ENCODE data around the gene SRGAP3.

DNA sequence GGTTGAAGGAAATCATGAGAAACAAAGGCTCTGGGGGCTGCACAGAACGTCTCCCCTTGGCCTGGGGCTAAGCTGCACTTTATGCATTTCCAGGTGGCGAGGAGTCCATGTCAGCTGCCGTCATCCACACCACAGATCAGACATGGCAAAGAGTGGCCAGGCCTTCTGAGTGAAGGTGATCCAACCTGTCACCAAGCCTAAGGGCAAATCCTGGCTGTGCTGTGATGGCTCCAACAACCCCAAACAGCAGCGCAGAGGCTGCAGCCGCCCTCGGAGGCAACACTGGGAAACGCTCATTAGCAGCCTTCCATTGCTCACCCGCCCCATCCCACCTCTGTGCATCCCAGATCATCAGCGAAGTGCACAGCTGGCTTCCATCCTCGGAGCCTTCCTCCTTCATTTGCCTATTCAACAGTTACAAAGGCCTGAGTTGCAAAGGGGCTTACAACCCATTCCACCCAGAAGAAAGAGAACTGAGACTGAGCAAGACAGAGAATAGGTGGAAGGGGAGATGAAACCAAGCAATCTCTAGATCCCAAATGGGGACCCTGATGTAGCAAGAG, 55.7 kb downstream of the SRGAP3 start:
- TF ChIP-seq CREM (CRISPR knock-in tag; IDR thresholded peaks at IDR 0.05) (no peak), NFATC4 (CRISPR knock-in tag; IDR thresholded peaks at IDR 0.05) (no peak), FOXJ3 (CRISPR knock-in tag; IDR thresholded peaks at IDR 0.05; ENCODE audit: borderline replicate concordance) (no peak), ZNF317 (CRISPR knock-in tag; IDR thresholded peaks at IDR 0.05; ENCODE audit: borderline replicate concordance, low read depth) (no peak)
- TF ChIP-seq, protein P1, sequence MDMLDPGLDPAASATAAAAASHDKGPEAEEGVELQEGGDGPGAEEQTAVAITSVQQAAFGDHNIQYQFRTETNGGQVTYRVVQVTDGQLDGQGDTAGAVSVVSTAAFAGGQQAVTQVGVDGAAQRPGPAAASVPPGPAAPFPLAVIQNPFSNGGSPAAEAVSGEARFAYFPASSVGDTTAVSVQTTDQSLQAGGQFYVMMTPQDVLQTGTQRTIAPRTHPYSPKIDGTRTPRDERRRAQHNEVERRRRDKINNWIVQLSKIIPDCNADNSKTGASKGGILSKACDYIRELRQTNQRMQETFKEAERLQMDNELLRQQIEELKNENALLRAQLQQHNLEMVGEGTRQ (CRISPR knock-in tag; IDR thresholded peaks at IDR 0.05), result no peak
- TF ChIP-seq, protein P2, sequence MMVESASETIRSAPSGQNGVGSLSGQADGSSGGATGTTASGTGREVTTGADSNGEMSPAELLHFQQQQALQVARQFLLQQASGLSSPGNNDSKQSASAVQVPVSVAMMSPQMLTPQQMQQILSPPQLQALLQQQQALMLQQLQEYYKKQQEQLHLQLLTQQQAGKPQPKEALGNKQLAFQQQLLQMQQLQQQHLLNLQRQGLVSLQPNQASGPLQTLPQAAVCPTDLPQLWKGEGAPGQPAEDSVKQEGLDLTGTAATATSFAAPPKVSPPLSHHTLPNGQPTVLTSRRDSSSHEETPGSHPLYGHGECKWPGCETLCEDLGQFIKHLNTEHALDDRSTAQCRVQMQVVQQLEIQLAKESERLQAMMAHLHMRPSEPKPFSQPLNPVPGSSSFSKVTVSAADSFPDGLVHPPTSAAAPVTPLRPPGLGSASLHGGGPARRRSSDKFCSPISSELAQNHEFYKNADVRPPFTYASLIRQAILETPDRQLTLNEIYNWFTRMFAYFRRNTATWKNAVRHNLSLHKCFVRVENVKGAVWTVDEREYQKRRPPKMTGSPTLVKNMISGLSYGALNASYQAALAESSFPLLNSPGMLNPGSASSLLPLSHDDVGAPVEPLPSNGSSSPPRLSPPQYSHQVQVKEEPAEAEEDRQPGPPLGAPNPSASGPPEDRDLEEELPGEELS (CRISPR knock-in tag; IDR thresholded peaks at IDR 0.05), result no peak
- TF ChIP-seq, protein P3, sequence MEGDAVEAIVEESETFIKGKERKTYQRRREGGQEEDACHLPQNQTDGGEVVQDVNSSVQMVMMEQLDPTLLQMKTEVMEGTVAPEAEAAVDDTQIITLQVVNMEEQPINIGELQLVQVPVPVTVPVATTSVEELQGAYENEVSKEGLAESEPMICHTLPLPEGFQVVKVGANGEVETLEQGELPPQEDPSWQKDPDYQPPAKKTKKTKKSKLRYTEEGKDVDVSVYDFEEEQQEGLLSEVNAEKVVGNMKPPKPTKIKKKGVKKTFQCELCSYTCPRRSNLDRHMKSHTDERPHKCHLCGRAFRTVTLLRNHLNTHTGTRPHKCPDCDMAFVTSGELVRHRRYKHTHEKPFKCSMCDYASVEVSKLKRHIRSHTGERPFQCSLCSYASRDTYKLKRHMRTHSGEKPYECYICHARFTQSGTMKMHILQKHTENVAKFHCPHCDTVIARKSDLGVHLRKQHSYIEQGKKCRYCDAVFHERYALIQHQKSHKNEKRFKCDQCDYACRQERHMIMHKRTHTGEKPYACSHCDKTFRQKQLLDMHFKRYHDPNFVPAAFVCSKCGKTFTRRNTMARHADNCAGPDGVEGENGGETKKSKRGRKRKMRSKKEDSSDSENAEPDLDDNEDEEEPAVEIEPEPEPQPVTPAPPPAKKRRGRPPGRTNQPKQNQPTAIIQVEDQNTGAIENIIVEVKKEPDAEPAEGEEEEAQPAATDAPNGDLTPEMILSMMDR (IDR thresholded peaks at IDR 0.05), result no peak

All from WTC11 (cell line).